Endothelial cell (in vitro differentiated cells): ENCODE results near the gene WNT8B. TPM values are rescaled to one million over a fixed set of nuclear protein-coding genes. Genes with fewer than 3 reads are reported as not detected.
A peak's percentile ranks its signal among the peaks of the same experiment; 100 is the strongest.

ENCODE experiments used
- DNase-seq: peaks from one replicate; pipeline ENCODE4 v3.0.0; 2021; ENCODE audit warnings: low spot score
- H3K27ac Mint-ChIP-seq: one replicate; pipeline ENCODE4 v1.8.0; 2021; ENCODE audit warnings: mixed read lengths, inconsistent platforms; ENCODE audit not compliant: unreplicated experiment
- H3K27me3 Mint-ChIP-seq: one replicate; pipeline ENCODE4 v1.8.0; 2021; ENCODE audit warnings: mild to moderate bottlenecking, moderate library complexity, mixed read lengths, inconsistent platforms; ENCODE audit not compliant: unreplicated experiment
- H3K36me3 Mint-ChIP-seq: one replicate; pipeline ENCODE4 v1.8.0; 2021; ENCODE audit warnings: mild to moderate bottlenecking, low read depth, mixed read lengths, inconsistent platforms; ENCODE audit not compliant: unreplicated experiment
- H3K4me1 Mint-ChIP-seq: one replicate; pipeline ENCODE4 v1.8.0; 2021; ENCODE audit warnings: mild to moderate bottlenecking, mixed read lengths, inconsistent platforms; ENCODE audit not compliant: unreplicated experiment
- H3K4me3 Mint-ChIP-seq: one replicate; pipeline ENCODE4 v1.8.0; 2021; ENCODE audit warnings: mild to moderate bottlenecking, mixed read lengths, inconsistent platforms; ENCODE audit not compliant: unreplicated experiment
- H3K9me3 Mint-ChIP-seq: one replicate; pipeline ENCODE4 v1.8.0; 2021; ENCODE audit warnings: mixed read lengths, inconsistent platforms; ENCODE audit not compliant: unreplicated experiment
- CTCF ChIP-seq: fragments of 200-600 bp; sonication (generic); IDR thresholded peaks from one replicate; pipeline ENCODE4 v1.5.0; 2021; ENCODE audit warnings: antibody characterized with exemption; ENCODE audit not compliant: unreplicated experiment
- total RNA-seq: library from RNA; stranded (reverse); fragmentation: NEBNext Ultra II Directional; extraction: Animal tissue kit (Norgen Biotek cat#: 25700); gene quantifications from one replicate; pipeline ENCODE4 v1.2.1, GENCODE V29; 2021; ENCODE audit not compliant: unreplicated experiment

Gene WNT8B
- total RNA-seq, 1 donor from 2014 or later = not detected

DNA sequence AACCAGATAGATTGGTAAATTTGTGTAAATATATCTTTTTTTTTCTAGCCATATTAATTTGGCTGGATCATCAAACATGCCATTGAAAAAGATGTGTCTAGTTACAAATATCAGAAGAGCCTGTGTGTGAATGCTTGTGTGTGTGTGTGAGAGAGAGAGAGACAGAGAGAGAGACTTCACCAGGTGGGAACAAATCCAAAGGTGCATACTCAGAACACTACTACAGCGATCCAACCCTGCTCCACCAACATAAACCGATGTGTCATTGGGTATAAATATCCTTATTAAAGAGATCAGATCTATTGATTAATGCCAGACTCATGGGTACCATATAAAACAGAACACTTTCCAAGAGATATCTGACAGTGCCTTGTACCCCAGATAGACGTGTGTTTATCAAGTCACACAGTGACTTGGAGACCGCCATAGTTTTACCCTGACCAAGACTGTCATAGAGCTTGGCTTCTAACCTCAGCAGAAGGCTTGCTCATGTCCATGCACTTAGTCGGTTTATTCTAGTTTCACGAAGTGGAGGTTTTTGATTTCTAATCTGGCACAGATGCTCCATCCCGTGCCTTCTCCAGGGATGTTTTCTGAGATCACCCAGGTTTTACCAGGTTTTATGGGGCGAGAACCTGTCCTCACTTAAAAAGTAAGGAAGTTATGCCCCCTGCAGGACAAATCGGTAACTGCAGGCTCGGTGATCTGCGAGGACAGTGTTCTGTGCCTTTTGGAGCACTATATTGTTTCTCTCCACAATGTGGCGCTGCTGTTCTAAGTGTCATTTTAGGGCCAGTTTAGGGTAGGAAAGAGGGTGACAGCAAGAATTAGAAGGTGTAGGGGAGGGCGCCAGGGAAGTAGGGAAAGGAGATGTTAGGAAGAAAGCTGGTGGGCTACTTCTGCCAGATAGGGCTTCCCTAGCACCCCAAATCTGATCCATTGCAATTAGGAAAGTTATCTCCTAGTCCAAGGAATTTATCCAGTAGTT, 29.3 kb upstream of the WNT8B start:
- H3K36me3 Mint-ChIP-seq = no peaks in the 10 kb centered on the region
- TF ChIP-seq CTCF = peak; percentile 100
- DNase-seq = peak; percentile 96
- H3K9me3 Mint-ChIP-seq = no peaks in the 10 kb centered on the region
- H3K4me1 Mint-ChIP-seq = no peaks in the 10 kb centered on the region
- H3K27ac Mint-ChIP-seq = peak overlapping the region; percentile 48
- no peaks in the 10 kb centered on the region for H3K27me3 Mint-ChIP-seq
- no peak overlapping the region for H3K4me3 Mint-ChIP-seq

- H3K36me3 Mint-ChIP-seq = no peaks in the 10 kb centered on the region
- DNase-seq = no peak
- no peak overlapping the region for H3K4me3 Mint-ChIP-seq
- no peaks in the 10 kb centered on the region for H3K9me3 Mint-ChIP-seq
- no peak for TF ChIP-seq CTCF
- no peaks in the 10 kb centered on the region for H3K4me1 Mint-ChIP-seq
- no peaks in the 10 kb centered on the region for H3K27me3 Mint-ChIP-seq
- no peak overlapping the region for H3K27ac Mint-ChIP-seq
These were observed 26.6 kb upstream of the WNT8B start for GRCh38 chr10:100436255-100436654.

- no peaks in the 10 kb centered on the region for H3K4me1 Mint-ChIP-seq
- H3K4me3 Mint-ChIP-seq = no peak overlapping the region
These were observed 24.0 kb upstream of the WNT8B start for GRCh38 chr10:100438674-100439315.

DNA sequence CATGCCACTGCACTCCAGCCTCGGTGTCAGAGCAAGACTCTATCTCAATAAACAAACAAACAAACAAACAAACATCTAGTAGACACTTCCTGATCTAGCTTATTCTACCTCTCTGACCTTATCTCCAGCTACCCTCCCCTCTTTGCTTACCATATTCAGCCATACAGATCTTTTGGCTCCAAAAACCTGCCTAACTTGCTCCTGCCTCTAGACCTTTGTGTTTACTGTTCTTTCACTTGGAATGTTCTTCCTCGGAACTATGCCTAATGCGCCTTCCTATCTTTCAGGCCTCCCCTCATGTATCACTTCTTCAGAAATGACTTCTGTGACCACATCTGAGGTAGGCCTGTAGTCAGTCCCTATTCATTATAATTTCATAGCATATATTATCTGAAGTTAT, 20.3 kb upstream of the WNT8B start:
- no peak for DNase-seq
- Mint-ChIP-seq H3K9me3 (no peaks in the 10 kb centered on the region), H3K27me3 (no peaks in the 10 kb centered on the region), H3K4me1 (no peaks in the 10 kb centered on the region), H3K27ac (no peak overlapping the region), H3K36me3 (no peaks in the 10 kb centered on the region), H3K4me3 (no peak overlapping the region)
- no peak for TF ChIP-seq CTCF

More at GRCh38 chr10:100438674-100439315, 24.0 kb upstream of the WNT8B start:
- TF ChIP-seq CTCF = no peak
- no peak overlapping the region for H3K27ac Mint-ChIP-seq
- no peaks in the 10 kb centered on the region for H3K9me3 Mint-ChIP-seq
- no peak for DNase-seq
- H3K27me3 Mint-ChIP-seq = no peaks in the 10 kb centered on the region
- no peaks in the 10 kb centered on the region for H3K36me3 Mint-ChIP-seq
